GM19463 (cell line): ENCODE data around the gene DYNLT4.

Experiments used
- ATAC-seq: cut with Tn5 transposase; IDR thresholded peaks from one replicate; pipeline ENCODE4 v1.9.1; 2021; ENCODE audit warnings: mild to moderate bottlenecking, moderate library complexity; ENCODE audit not compliant: unreplicated experiment

DYNLT4 gene

GRCh38 chr1:44790968-44791801 lies 16.0 kb downstream of the DYNLT4 start:
- no peak for ATAC-seq

GRCh38 chr1:44788120-44788860 lies 18.9 kb downstream of the DYNLT4 start, which contains the start of gene BEST4:
TSS of gene BEST4 (minus strand) at chr1:44788170. CDS start at chr1:44787705, 465 bp downstream.
- no peak for ATAC-seq

DNA sequence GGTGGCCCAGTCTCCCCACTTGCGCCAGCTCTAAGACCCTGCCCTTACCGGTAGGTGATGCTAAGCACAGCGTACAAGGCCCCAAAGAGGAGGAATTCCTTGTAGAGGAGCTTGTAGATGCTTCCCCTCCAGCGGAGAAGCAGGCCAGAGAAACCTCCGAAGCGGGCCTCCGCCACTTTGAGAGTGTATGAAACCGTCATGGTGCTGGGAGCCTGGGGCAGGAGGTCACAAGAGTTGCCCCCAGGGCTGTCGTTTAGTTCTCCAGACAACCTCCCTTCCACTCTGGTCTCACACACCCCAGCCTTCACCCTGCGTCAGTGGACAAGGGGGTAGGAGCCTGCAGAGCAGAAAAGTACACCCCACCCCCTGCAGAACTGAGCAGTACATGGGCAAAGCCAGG lies 19.6 kb downstream of the DYNLT4 start:
- ATAC-seq = no peak

DNA sequence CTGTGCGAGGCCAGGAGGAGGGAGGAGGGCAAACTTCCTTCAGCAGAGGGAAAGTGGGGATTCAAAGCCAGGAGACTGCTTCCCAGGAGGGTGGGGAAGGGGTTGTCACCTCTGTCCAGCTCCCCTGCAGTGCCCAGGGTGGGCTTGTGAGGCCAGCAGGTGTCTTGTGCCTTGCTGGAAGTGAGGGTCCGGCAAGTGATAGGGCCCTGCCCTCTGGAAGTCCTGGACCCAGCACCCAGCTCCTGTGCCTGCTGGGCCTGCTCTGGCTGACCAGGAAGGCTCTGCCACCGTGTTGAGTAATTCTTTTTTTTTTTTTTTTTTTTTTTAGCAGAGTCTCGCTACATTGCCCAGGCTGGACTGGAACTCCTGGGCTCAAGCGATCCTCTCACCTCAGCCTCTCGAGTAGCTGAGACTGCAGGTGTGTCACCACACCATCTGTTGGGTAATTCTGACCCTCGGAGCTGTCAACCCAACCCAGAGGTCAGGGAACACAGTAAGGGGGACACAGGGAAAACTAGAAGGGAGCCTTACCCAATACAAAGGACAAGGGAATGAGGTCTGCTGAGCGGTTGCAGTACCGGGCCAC lies 20.2 kb downstream of the DYNLT4 start:
- no peak for ATAC-seq

- ATAC-seq = peak; percentile 43
These were observed 20.9 kb downstream of the DYNLT4 start for GRCh38 chr1:44786138-44786840.

DNA sequence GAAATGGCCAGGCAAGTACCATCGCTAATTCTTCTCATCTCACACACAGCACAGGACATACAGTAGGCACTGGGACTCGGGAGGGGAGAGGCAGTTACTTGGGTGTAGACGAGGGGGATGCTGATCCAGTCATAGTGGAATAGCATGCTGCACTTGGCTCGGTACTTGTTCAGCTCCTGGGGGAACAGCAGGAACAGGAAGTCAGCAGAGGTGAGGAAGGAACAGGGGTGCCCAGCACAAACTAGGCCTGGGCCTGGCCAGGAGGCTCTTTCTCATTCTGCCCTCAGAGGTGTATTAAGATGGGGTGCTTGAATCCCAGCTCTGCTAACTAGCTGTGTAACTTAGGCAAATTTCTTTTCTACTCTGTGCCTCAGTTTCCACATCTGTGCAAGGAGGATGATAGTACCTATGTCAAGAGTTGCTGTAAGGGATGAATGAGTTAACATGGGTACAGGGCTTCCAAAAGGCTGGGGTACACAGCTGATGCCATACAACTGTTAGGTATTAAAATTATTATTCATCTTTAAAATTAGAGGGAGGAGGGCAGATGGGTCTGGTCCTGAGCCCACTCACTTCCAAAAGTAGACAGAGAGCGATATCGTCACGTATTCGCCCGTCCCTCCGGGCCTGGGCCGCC lies 21.5 kb downstream of the DYNLT4 start:
- ATAC-seq = no peak

GRCh38 chr1:44785029-44785380 lies 22.1 kb downstream of the DYNLT4 start:
- no peak for ATAC-seq

- ATAC-seq = no peak
These were observed 22.8 kb downstream of the DYNLT4 start for GRCh38 chr1:44784094-44785028.

- no peak for ATAC-seq
These were observed 23.5 kb downstream of the DYNLT4 start for GRCh38 chr1:44783697-44784093.

- ATAC-seq = no peak
These were observed 26.5 kb downstream of the DYNLT4 start for GRCh38 chr1:44780583-44781121.

- no peak for ATAC-seq
These were observed 28.2 kb downstream of the DYNLT4 start for GRCh38 chr1:44778705-44779576.

- ATAC-seq = no peak
These were observed 29.0 kb downstream of the DYNLT4 start for GRCh38 chr1:44777969-44778635.

DNA sequence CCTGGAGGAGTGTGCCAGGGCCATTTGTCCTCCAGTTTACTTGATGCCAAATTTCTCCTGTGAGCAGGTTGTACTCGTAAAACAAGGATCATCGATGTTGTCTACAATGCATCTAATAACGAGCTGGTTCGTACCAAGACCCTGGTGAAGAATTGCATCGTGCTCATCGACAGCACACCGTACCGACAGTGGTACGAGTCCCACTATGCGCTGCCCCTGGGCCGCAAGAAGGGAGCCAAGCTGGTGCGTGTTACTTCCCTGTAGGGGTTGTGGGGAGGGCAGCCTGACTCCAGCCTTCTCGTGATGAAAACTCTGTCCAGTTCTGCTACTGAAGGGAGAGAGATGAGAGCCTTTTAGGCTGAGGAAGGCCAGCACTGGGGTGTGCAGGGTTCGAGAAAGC lies 29.6 kb downstream of the DYNLT4 start:
- ATAC-seq = no peak

- no peak for ATAC-seq
These were observed 30.5 kb downstream of the DYNLT4 start for GRCh38 chr1:44776730-44777068.

GRCh38 chr1:44775930-44776729 lies 31.0 kb downstream of the DYNLT4 start:
- peak; percentile 21 for ATAC-seq

- peak; percentile 77 for ATAC-seq
These were observed 31.8 kb downstream of the DYNLT4 start, which contains the start of gene RPS8 for GRCh38 chr1:44775078-44775929. TSS of gene RPS8 (plus strand) at chr1:44775540. CDS start at chr1:44775597, 57 bp downstream.
